HepG2 (cell line): Measurements from ENCODE around the gene CCSER1. TPM values are rescaled to one million over a fixed set of nuclear protein-coding genes. Genes with fewer than 3 reads are reported as not detected.

Source experiments
- ATAC-seq: fragments of 200-7000 bp; cut with Tn5 transposase; 3 replicates; pipeline ENCODE4 v1.9.1; 2020; ENCODE audit warnings: mild to moderate bottlenecking, moderate library complexity
- BruUV-seq: library from RNA; stranded (reverse); fragments of 400-500 nt; replicated peaks from 2 replicates; lab custom pipeline; 2021; lab: Mats Ljungman, UMichigan
- CTCF ChIA-PET: fragments of 300-600 bp; formaldehyde crosslinking; extraction: SDS; loops from one replicate; lab custom pipeline; 2021; ENCODE audit warnings: low total read pairs, inconsistent platforms, low intra/inter-chr PET ratio; lab: Yijun Ruan, JAX
- POLR2A ChIA-PET: fragments of 350-600 bp; sonication (Branson Sonifier 250); formaldehyde crosslinking; loops from one replicate; lab custom pipeline; 2020; ENCODE audit warnings: antibody characterized with exemption, inconsistent platforms; lab: Yijun Ruan, JAX
- DNase-seq: peaks from one replicate; pipeline ENCODE4 v3.0.0-alpha.2; 2015; ENCODE audit warnings: low spot score
- FAIRE-seq: peaks from 3 replicates; lab custom pipeline; 2011; peaks lifted over from hg19 to GRCh38; lab: Jason Lieb, UNC
- H2AFZ ChIP-seq: one replicate; pipeline ENCODE4 v1.6.1; 2011; ENCODE audit warnings: low read length, inconsistent platforms
- H3K27ac ChIP-seq: fragments of 300-600 bp; 3 replicates; pipeline ENCODE4 v1.8.0; 2011; ENCODE audit warnings: mixed run types, mild to moderate bottlenecking, mixed read lengths, low read length, inconsistent platforms; ENCODE audit not compliant: insufficient read depth; ENCODE audit errors: extremely low read length
- H3K27me3 ChIP-seq, 2 experiments: fragments of 200-600 bp in 1 of 2; 2 replicates in 1 of 2; 3 replicates in 1 of 2; pipeline versions ENCODE4 v1.6.0 to v1.8.0; 2011; ENCODE audit warnings: low read length in 2 of 2, mild to moderate bottlenecking in 2 of 2, moderate library complexity in 2 of 2, inconsistent platforms in 1 of 2; ENCODE audit not compliant: insufficient read depth in 2 of 2, control insufficient read depth in 1 of 2
- H3K36me3 ChIP-seq, 2 experiments: fragments of 200-600 bp in 1 of 2; replicated peaks in 1 of 2; 2 replicates in 1 of 2; 3 replicates in 1 of 2; pipeline versions ENCODE4 v1.5.1 to v1.8.0; 2011; ENCODE audit warnings: low read length in 2 of 2, inconsistent platforms in 1 of 2; ENCODE audit not compliant: insufficient read depth in 2 of 2, control insufficient read depth in 1 of 2
- H3K4me1 ChIP-seq: 2 replicates; pipeline ENCODE4 v1.5.1; 2012; ENCODE audit warnings: low read length, inconsistent platforms; ENCODE audit not compliant: insufficient read depth
- H3K4me2 ChIP-seq: 2 replicates; pipeline ENCODE4 v1.6.0; 2011; ENCODE audit warnings: low read depth, low read length, inconsistent platforms
- H3K4me3 ChIP-seq, 3 experiments: fragments of 200-600 bp in 1 of 3; sonication (generic), shearing (Covaris generic) in 1 of 3; replicated peaks in 1 of 3; 2 replicates each; pipeline ENCODE4 v1.5.1; 2011 to 2016; ENCODE audit warnings: low read length in 3 of 3, inconsistent platforms in 2 of 3, low read depth in 2 of 3, mild to moderate bottlenecking in 2 of 3, control low read depth in 1 of 3, mixed read lengths in 1 of 3; ENCODE audit not compliant: insufficient read depth in 1 of 3
- H3K79me2 ChIP-seq: one replicate; pipeline ENCODE4 v1.6.1; 2011; ENCODE audit warnings: low read length, inconsistent platforms; ENCODE audit not compliant: insufficient read depth
- H3K9ac ChIP-seq: 2 replicates; pipeline ENCODE4 v1.6.0; 2011; ENCODE audit warnings: mild to moderate bottlenecking, low read depth, low read length, inconsistent platforms; ENCODE audit not compliant: insufficient read depth
- H3K9me3 ChIP-seq: 2 replicates; pipeline ENCODE4 v1.5.1; 2012; ENCODE audit warnings: mild to moderate bottlenecking, low read length
- H4K20me1 ChIP-seq: 2 replicates; pipeline ENCODE4 v1.6.0; 2011; ENCODE audit warnings: inconsistent platforms, mild to moderate bottlenecking, low read length, moderate library complexity; ENCODE audit not compliant: insufficient read depth
- ATM ChIP-seq: fragments of 450-650 bp; IDR thresholded peaks from 2 replicates; pipeline ENCODE4 v1.7.1; 2017; ENCODE audit warnings: mild to moderate bottlenecking, borderline replicate concordance
- ETV6 ChIP-seq: sonication (generic); formaldehyde crosslinking; conservative IDR thresholded peaks from 2 replicates; pipeline ENCODE4 v1.4.0; 2020; ENCODE audit warnings: missing genetic modification reagents
- TAF15 ChIP-seq: fragments of 200-400 bp; formaldehyde crosslinking; IDR thresholded peaks from one replicate; pipeline ENCODE4 v1.6.1; 2018; ENCODE audit warnings: mild to moderate bottlenecking, low read depth, low read length; ENCODE audit not compliant: poor library complexity, severe bottlenecking
- ZBTB33 ChIP-seq: sonication (generic); formaldehyde crosslinking; IDR thresholded peaks from 2 replicates; pipeline ENCODE4 v1.4.0; 2020; ENCODE audit warnings: missing genetic modification reagents
- ZNF564 ChIP-seq: sonication (generic); formaldehyde crosslinking; IDR thresholded peaks from 2 replicates; pipeline ENCODE4 v1.8.1; 2023; ENCODE audit warnings: mild to moderate bottlenecking, missing genetic modification reagents
- ZNF574 ChIP-seq: sonication (generic); formaldehyde crosslinking; IDR thresholded peaks from 2 replicates; pipeline ENCODE4 v1.4.0; 2020; ENCODE audit warnings: missing genetic modification reagents
- ZNF609 ChIP-seq: sonication (generic); formaldehyde crosslinking; IDR thresholded peaks from 2 replicates; pipeline ENCODE4 v1.4.0; 2020; ENCODE audit warnings: mild to moderate bottlenecking, missing genetic modification reagents, borderline replicate concordance
- ZNF615 ChIP-seq: sonication (generic); formaldehyde crosslinking; IDR thresholded peaks from 2 replicates; pipeline ENCODE4 v1.5.0; 2020; ENCODE audit warnings: mild to moderate bottlenecking, missing genetic modification reagents, borderline replicate concordance
- WGBS: methylation state at CpG from one replicate; pipeline ENCODE4 v1.1.6; 2017; ENCODE audit warnings: low lambda C conversion rate; 5-methylcytosine and 5-hydroxymethylcytosine counted together
- in situ Hi-C: cut with HindIII; loops from 2 replicates; pipeline ENCODE4 v1.10.0; 2017; ENCODE audit warnings: low pct_unique_long_range_greater_than_20kb; ENCODE audit not compliant: extremely low pct_ligation_motif_present
- intact Hi-C: fragments of 100-400 bp; cut with micrococcal nuclease; formaldehyde crosslinking; loops from one replicate; pipeline ENCODE4 v1.10.0; 2022; ENCODE audit not compliant: unreplicated experiment
- polyA plus RNA-seq, 8 experiments: library from polyadenylated mRNA; depleted of rRNA in 3 of 8; stranded (reverse) in 7 of 8; unstranded in 1 of 8; fragments of >200 nt; fragmentation: Illumina TruSeq in 4 of 8; extraction: Trizol in 4 of 8; gene quantifications; 2 replicates each; pipeline versions ENCODE4 v1.2.1 to v1.2.3, GENCODE V29; 2011 to 2016; ENCODE audit warnings: low read depth in 4 of 8, missing spikeins in 1 of 8, mixed read lengths in 1 of 8; ENCODE audit not compliant: insufficient read depth in 1 of 8
- total RNA-seq, 5 experiments: library from RNA; depleted of rRNA; stranded (reverse); fragments of >200 nt; fragmentation: Illumina TruSeq; extraction: Trizol; gene quantifications; 2 replicates each; pipeline ENCODE4 v1.2.3, GENCODE V29; 2016; ENCODE audit warnings: low read depth in 1 of 5
- TF ChIP-seq, protein P1 (sequence below): sonication (generic); formaldehyde crosslinking; IDR thresholded peaks from 2 replicates; pipeline ENCODE4 v1.8.0; 2022; ENCODE audit warnings: mild to moderate bottlenecking, missing genetic modification reagents, moderate library complexity
- TF ChIP-seq, protein P2 (sequence below): sonication (generic); formaldehyde crosslinking; conservative IDR thresholded peaks from 2 replicates; pipeline ENCODE4 v1.5.0; 2020; ENCODE audit warnings: missing genetic modification reagents

The CCSER1 gene
- total and polyA plus RNA-seq, 2 of the 13 experiments (the other 11 are each of a cell fraction or from before 2014, with no cell fraction given) = not detected

DNA sequence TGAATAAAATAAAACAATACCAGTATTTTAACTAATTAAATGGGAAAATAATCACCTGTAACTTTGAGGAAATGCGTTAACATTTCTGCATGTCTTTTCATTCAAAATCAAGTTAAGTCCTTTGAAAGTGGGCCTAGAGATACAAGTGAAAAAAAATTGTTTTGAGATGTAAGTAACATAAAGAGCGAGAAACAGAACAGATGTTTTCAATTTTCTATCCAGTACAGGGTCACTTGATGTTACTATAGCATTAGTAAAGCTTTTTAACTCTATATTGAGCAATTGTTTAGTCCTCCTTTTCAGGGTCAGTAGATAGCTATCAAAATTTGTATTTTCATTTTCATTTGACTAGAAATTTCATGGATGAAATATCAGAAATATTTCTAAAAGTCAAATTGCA lies 761.4 kb downstream of the CCSER1 start:
- H3K4me2 ChIP-seq = no peak overlapping the region
- no peak overlapping the region for H3K27ac ChIP-seq
- WGBS = 20% methylated on average over 2 of the region's 2 CpGs
- intact Hi-C loops (no loop called here), in situ Hi-C loops (no loop called here)
- no peak for ATAC-seq
- ChIA-PET POLR2A (no interaction called here), CTCF (no interaction called here)
- H3K9ac ChIP-seq = no peak overlapping the region
- no peaks in the 10 kb centered on the region for H3K79me2 ChIP-seq
- no peaks in the 10 kb centered on the region for H4K20me1 ChIP-seq
- no peaks in the 10 kb centered on the region for H3K36me3 ChIP-seq
- TF ChIP-seq ZNF615 (CRISPR knock-in tag) (no peak), ZNF564 (CRISPR knock-in tag) (no peak), ATM (no peak), ZBTB33 (no peak), ETV6 (CRISPR knock-in tag) (no peak), TAF15 (no peak), ZNF574 (CRISPR knock-in tag) (no peak), ZNF609 (no peak)
- TF ChIP-seq, protein P1, sequence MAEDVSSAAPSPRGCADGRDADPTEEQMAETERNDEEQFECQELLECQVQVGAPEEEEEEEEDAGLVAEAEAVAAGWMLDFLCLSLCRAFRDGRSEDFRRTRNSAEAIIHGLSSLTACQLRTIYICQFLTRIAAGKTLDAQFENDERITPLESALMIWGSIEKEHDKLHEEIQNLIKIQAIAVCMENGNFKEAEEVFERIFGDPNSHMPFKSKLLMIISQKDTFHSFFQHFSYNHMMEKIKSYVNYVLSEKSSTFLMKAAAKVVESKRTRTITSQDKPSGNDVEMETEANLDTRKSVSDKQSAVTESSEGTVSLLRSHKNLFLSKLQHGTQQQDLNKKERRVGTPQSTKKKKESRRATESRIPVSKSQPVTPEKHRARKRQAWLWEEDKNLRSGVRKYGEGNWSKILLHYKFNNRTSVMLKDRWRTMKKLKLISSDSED (CRISPR knock-in tag) = no peak
- TF ChIP-seq, protein P2, sequence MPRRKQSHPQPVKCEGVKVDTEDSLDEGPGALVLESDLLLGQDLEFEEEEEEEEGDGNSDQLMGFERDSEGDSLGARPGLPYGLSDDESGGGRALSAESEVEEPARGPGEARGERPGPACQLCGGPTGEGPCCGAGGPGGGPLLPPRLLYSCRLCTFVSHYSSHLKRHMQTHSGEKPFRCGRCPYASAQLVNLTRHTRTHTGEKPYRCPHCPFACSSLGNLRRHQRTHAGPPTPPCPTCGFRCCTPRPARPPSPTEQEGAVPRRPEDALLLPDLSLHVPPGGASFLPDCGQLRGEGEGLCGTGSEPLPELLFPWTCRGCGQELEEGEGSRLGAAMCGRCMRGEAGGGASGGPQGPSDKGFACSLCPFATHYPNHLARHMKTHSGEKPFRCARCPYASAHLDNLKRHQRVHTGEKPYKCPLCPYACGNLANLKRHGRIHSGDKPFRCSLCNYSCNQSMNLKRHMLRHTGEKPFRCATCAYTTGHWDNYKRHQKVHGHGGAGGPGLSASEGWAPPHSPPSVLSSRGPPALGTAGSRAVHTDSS (CRISPR knock-in tag) = no peak
- H3K27me3 ChIP-seq = no peaks in the 10 kb centered on the region
- no peak for FAIRE-seq
- BruUV-seq = no TSS peak
- H3K9me3 ChIP-seq = no peaks in the 10 kb centered on the region
- DNase-seq = no peak
- no peak overlapping the region for H3K4me3 ChIP-seq
- H2AFZ ChIP-seq = no peak overlapping the region
- no peaks in the 10 kb centered on the region for H3K4me1 ChIP-seq
